ENCODE data around the gene BRPF3. TPM values are rescaled to one million over a fixed set of nuclear protein-coding genes. Genes with fewer than 3 reads are reported as not detected.

BRPF3 gene
- total and polyA plus RNA-seq, 2 donors (not counting 3 experiments of a cell fraction or from before 2014, with no cell fraction given), result 30.5 to 35.7 TPM

GRCh38 chr6:36242626-36243025, 46.1 kb downstream of the BRPF3 start:
- Histone ChIP-seq H2AFZ (ENCODE audit: low read depth, low read length) (no peak overlapping the region), H3K79me2 (ENCODE audit: control insufficient read depth, insufficient read depth, low read length) (no peaks in the 10 kb centered on the region), H3K4me2 (ENCODE audit: insufficient read depth, low read length) (no peak overlapping the region), H3K9ac (replicated peaks; ENCODE audit: extremely low read depth, insufficient read depth, low read length) (no peak overlapping the region), H3K36me3 (ENCODE audit: control insufficient read depth in 2 of 2, extremely low read depth in 1 of 2, insufficient read depth in 2 of 2, low read length in 2 of 2) (no peaks in the 10 kb centered on the region), H3K9me1 (replicated peaks; ENCODE audit: control insufficient read depth, extremely low read depth, insufficient read depth, low read length) (no peaks in the 10 kb centered on the region), H4K20me1 (replicated peaks; ENCODE audit: control insufficient read depth, extremely low read depth, insufficient read depth, low read length) (no peaks in the 10 kb centered on the region), H3K27me3 (ENCODE audit: control insufficient read depth in 2 of 2, insufficient read depth in 2 of 2, low read length in 2 of 2) (no peaks in the 10 kb centered on the region), H3K4me1 (ENCODE audit: control insufficient read depth, extremely low read depth, insufficient read depth, low read length) (peaks cover 27% of the 10 kb centered on the region), H3K4me3 (replicated peaks in 1 of 3; ENCODE audit: insufficient read depth in 1 of 3, low read depth in 1 of 3, low read length in 3 of 3) (no peak overlapping the region), H3K27ac (ENCODE audit: insufficient read depth, low read depth, low read length) (no peak overlapping the region), H3K9me3 (replicated peaks; ENCODE audit: control insufficient read depth, insufficient read depth, low read length) (no peaks in the 10 kb centered on the region)
- intact Hi-C loops (cut with micrococcal nuclease) (no loop called here), dilution Hi-C loops (cut with MboI; ENCODE audit: extremely low pct_ligation_motif_present, low sequenced_read_pairs) (no loop called here)
- FAIRE-seq (no peak), DNase-seq (ENCODE audit: low read depth, low spot score) (no peak)
- ChIA-PET CTCF (interaction anchor here (0.7 to 3.1 kb wide), 4 partner anchors 9 to 60 kb away, joined by 3 to 19 read pairs (median 4); no protein-coding TSS in a partner anchor), POLR2A (no interaction called here)
- BruUV-seq (replicated peaks), result no TSS peak
- TF ChIP-seq POLR2AphosphoS5 (IDR thresholded peaks at IDR 0.05; ENCODE audit: insufficient read depth, low read depth, low read length), result no peak
- TF ChIP-seq EZH2 (IDR thresholded peaks at IDR 0.05; ENCODE audit: borderline replicate concordance, low read depth, low read length, severe bottlenecking), result no peak
- no peak for TF ChIP-seq FOS (IDR thresholded peaks at IDR 0.05; ENCODE audit: borderline replicate concordance, insufficient read depth, low read length)
- no peak for TF ChIP-seq MYC (IDR thresholded peaks at IDR 0.05; ENCODE audit: low read depth, low read length)
- TF ChIP-seq CTCF (IDR thresholded peaks at IDR 0.05; ENCODE audit: extremely low read depth in 1 of 2, insufficient read depth in 1 of 2, low read depth in 1 of 2, low read length in 2 of 2), result no peak
- TF ChIP-seq JUN (IDR thresholded peaks at IDR 0.05; ENCODE audit: borderline replicate concordance, insufficient read depth, insufficient read length, low read depth), result no peak
- TF ChIP-seq, protein P1, sequence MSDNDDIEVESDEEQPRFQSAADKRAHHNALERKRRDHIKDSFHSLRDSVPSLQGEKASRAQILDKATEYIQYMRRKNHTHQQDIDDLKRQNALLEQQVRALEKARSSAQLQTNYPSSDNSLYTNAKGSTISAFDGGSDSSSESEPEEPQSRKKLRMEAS (IDR thresholded peaks at IDR 0.05; ENCODE audit: insufficient read depth, insufficient read length), result no peak
- TF ChIP-seq GATA2 (IDR thresholded peaks at IDR 0.05; ENCODE audit: insufficient read depth, insufficient read length, low read depth, low read length), result no peak
- TF ChIP-seq POLR2A (IDR thresholded peaks at IDR 0.05; ENCODE audit: low read depth, low read length), result no peak

Data from endothelial cell of umbilical vein (primary cell).